Peyer's patch (tissue), 4 donors: ENCODE data around the gene ERGIC3.

ENCODE experiments used
- POLR2A ChIP-seq, 2 donors: fragments of 450-650 bp; IDR thresholded peaks; one replicate each; pipeline ENCODE4 v1.5.1; 2017; ENCODE audit warnings: antibody characterized with exemption in 2 of 2, mild to moderate bottlenecking in 2 of 2, moderate library complexity in 2 of 2
- TF ChIP-seq, protein P1 (sequence below), 6 experiments: fragments of 450-650 bp in 4 of 6; fragments of 200-600 bp in 2 of 6; sonication (generic) in 1 of 6; IDR thresholded peaks; one replicate each; pipeline ENCODE4 v1.5.1; 2017 to 2019; ENCODE audit warnings: antibody characterized with exemption in 6 of 6, mild to moderate bottlenecking in 3 of 6, moderate library complexity in 1 of 6

DNA sequence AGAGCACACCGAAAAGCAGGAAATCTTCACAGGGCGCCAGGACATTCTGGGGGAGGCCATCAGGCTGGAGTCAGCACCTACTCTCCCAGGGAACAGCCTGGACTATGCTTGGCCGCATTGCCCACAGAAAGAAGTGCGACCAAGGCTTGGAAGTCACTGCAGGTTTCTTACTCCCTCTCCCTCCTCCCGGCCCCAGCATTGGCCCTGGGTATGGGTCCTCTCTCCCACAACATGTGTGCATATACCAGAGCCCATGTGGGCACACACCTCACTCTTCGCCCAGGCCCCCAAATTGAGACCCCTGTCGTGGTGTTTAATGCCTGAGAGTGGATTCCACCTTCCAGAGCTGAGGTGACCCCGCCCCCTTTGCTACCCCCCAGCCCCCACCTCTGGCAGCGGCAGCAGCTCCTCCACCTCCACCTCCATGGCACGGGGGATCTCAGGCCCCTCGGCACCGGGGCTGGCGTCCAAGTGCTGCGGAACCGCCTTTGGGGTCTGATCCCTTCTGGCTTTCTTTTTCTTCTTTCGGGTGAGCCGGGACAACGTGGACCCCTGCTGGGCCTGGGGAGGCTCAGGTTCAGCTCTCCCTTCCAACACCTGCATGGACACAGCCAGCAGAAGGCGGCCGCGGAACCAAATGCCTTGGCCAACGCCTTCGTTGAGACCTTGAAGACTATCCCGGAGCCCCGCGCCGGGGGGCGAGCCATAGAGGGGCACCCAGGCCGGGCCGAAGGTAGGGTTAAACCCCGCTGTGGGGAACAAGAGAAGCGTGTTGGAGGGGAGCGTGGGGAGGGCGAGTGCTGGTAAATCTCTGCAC lies 58.5 kb downstream of the ERGIC3 start:
- TF ChIP-seq, protein P1, sequence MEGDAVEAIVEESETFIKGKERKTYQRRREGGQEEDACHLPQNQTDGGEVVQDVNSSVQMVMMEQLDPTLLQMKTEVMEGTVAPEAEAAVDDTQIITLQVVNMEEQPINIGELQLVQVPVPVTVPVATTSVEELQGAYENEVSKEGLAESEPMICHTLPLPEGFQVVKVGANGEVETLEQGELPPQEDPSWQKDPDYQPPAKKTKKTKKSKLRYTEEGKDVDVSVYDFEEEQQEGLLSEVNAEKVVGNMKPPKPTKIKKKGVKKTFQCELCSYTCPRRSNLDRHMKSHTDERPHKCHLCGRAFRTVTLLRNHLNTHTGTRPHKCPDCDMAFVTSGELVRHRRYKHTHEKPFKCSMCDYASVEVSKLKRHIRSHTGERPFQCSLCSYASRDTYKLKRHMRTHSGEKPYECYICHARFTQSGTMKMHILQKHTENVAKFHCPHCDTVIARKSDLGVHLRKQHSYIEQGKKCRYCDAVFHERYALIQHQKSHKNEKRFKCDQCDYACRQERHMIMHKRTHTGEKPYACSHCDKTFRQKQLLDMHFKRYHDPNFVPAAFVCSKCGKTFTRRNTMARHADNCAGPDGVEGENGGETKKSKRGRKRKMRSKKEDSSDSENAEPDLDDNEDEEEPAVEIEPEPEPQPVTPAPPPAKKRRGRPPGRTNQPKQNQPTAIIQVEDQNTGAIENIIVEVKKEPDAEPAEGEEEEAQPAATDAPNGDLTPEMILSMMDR (IDR thresholded peaks at IDR 0.05) = no peak
- TF ChIP-seq POLR2A (IDR thresholded peaks at IDR 0.05) = no peak
